GM12874 (cell line): ENCODE data around the gene DGKE.

Experiments
- CTCF ChIP-seq: IDR thresholded peaks from 2 replicates; pipeline ENCODE4 v1.5.1; 2011; ENCODE audit warnings: low read depth, mild to moderate bottlenecking, control low read depth, low read length, moderate library complexity; ENCODE audit not compliant: insufficient read depth

The DGKE gene

GRCh38 chr17:56897646-56898424 lies 63.9 kb downstream of the DGKE start:
- TF ChIP-seq CTCF: no peak

GRCh38 chr17:56898874-56899273 lies 64.9 kb downstream of the DGKE start:
- TF ChIP-seq CTCF: no peak

- no peak for TF ChIP-seq CTCF
These were observed 65.5 kb downstream of the DGKE start for GRCh38 chr17:56899403-56899802.

- no peak for TF ChIP-seq CTCF
These were observed 68.4 kb downstream of the DGKE start for GRCh38 chr17:56902348-56902747.

GRCh38 chr17:56903560-56903959 lies 69.6 kb downstream of the DGKE start:
- no peak for TF ChIP-seq CTCF

GRCh38 chr17:56908001-56908542 lies 74.1 kb downstream of the DGKE start:
- TF ChIP-seq CTCF: no peak

GRCh38 chr17:56909742-56910508 lies 76.0 kb downstream of the DGKE start:
- TF ChIP-seq CTCF: no peak
